HG02610 (cell line): ENCODE data around the gene FAM135A.
"Not testable (repeated sequence)": the region's sequence is repeated elsewhere in the genome, so short reads cannot be mapped to it uniquely, and the experiment has no call there.

Experiments
- ATAC-seq: cut with Tn5 transposase; IDR thresholded peaks from one replicate; pipeline ENCODE4 v1.9.1; 2021; ENCODE audit warnings: mild to moderate bottlenecking, moderate library complexity; ENCODE audit not compliant: unreplicated experiment

FAM135A gene

GRCh38 chr6:70456735-70457134, 43.4 kb downstream of the FAM135A start:
- no peak for ATAC-seq

- ATAC-seq, result no peak
Measured at GRCh38 chr6:70459235-70459634, 45.9 kb downstream of the FAM135A start.

GRCh38 chr6:70459699-70460098, 46.4 kb downstream of the FAM135A start:
- not testable (repeated sequence) for ATAC-seq

- ATAC-seq, result no peak
Measured at GRCh38 chr6:70470016-70470415, 56.7 kb downstream of the FAM135A start.

- ATAC-seq, result not testable (repeated sequence)
Measured at GRCh38 chr6:70470510-70470909, 57.2 kb downstream of the FAM135A start.

GRCh38 chr6:70474751-70475150, 61.4 kb downstream of the FAM135A start:
- ATAC-seq, result no peak

GRCh38 chr6:70479236-70479635, 65.9 kb downstream of the FAM135A start:
- no peak for ATAC-seq

GRCh38 chr6:70486638-70487037, 73.3 kb downstream of the FAM135A start:
- ATAC-seq, result not testable (repeated sequence)

GRCh38 chr6:70489364-70489763, 76.1 kb downstream of the FAM135A start:
- ATAC-seq, result no peak

- ATAC-seq, result no peak
Measured at GRCh38 chr6:70494833-70495232, 81.5 kb downstream of the FAM135A start.

- not testable (repeated sequence) for ATAC-seq
Measured at GRCh38 chr6:70495790-70496189, 82.5 kb downstream of the FAM135A start.

- no peak for ATAC-seq
Measured at GRCh38 chr6:70502484-70502883, 89.2 kb downstream of the FAM135A start.

GRCh38 chr6:70503813-70504465, 90.6 kb downstream of the FAM135A start:
- no peak for ATAC-seq

GRCh38 chr6:70506321-70506720, 93.0 kb downstream of the FAM135A start:
- no peak for ATAC-seq

GRCh38 chr6:70507161-70507560, 93.9 kb downstream of the FAM135A start:
- ATAC-seq, result no peak

- ATAC-seq, result no peak
Measured at GRCh38 chr6:70508953-70509352, 95.6 kb downstream of the FAM135A start.

- ATAC-seq, result no peak
Measured at GRCh38 chr6:70510600-70510999, 97.3 kb downstream of the FAM135A start.

GRCh38 chr6:70518723-70519122, 105.4 kb downstream of the FAM135A start:
- no peak for ATAC-seq

- ATAC-seq, result no peak
Measured at GRCh38 chr6:70520575-70520974, 107.3 kb downstream of the FAM135A start.

- ATAC-seq, result no peak
Measured at GRCh38 chr6:70524721-70525286, 111.5 kb downstream of the FAM135A start.

- ATAC-seq, result no peak
Measured at GRCh38 chr6:70527071-70527737, 113.9 kb downstream of the FAM135A start.

GRCh38 chr6:70530023-70530422, 116.7 kb downstream of the FAM135A start:
- no peak for ATAC-seq
